ENCODE measurements around the gene DCAF15.
"Not testable (repeated sequence)": the region's sequence is repeated elsewhere in the genome, so short reads cannot be mapped to it uniquely, and the experiment has no call there.

DCAF15 gene

GRCh38 chr19:13960863-13961784 lies 8.8 kb downstream of the DCAF15 start:
- no peak for DNase-seq

GRCh38 chr19:13961826-13962698 lies 9.8 kb downstream of the DCAF15 start:
- no peak for DNase-seq

GRCh38 chr19:13962699-13963602 lies 10.6 kb downstream of the DCAF15 start:
- no peak for DNase-seq

GRCh38 chr19:13963603-13964105 lies 11.3 kb downstream of the DCAF15 start:
- DNase-seq, result no peak

GRCh38 chr19:13964776-13965175 lies 12.5 kb downstream of the DCAF15 start:
- no peak for DNase-seq

GRCh38 chr19:13965377-13965896 lies 13.1 kb downstream of the DCAF15 start:
- DNase-seq, result no peak

GRCh38 chr19:13965926-13966683 lies 13.8 kb downstream of the DCAF15 start:
- DNase-seq, result no peak

GRCh38 chr19:13966684-13967128 lies 14.4 kb downstream of the DCAF15 start:
- DNase-seq, result no peak

- DNase-seq, result not testable (repeated sequence)
Observed at GRCh38 chr19:13967206-13967605, 14.9 kb downstream of the DCAF15 start.

- no peak for DNase-seq
Observed at GRCh38 chr19:13968383-13968935, 16.1 kb downstream of the DCAF15 start.

GRCh38 chr19:13968999-13969398 lies 16.7 kb downstream of the DCAF15 start:
- DNase-seq, result no peak

- no peak for DNase-seq
Observed at GRCh38 chr19:13969897-13970296, 17.6 kb downstream of the DCAF15 start.

- not testable (repeated sequence) for DNase-seq
Observed at GRCh38 chr19:13971868-13972267, 19.6 kb downstream of the DCAF15 start.

GRCh38 chr19:13972368-13973155 lies 20.3 kb downstream of the DCAF15 start:
- no peak for DNase-seq

GRCh38 chr19:13973479-13973878 lies 21.2 kb downstream of the DCAF15 start:
- not testable (repeated sequence) for DNase-seq

- DNase-seq, result no peak
Observed at GRCh38 chr19:13974073-13974472, 21.8 kb downstream of the DCAF15 start.

- DNase-seq, result no peak
Observed at GRCh38 chr19:13975870-13976269, 23.6 kb downstream of the DCAF15 start.

GRCh38 chr19:13976446-13976845 lies 24.1 kb downstream of the DCAF15 start:
- DNase-seq, result no peak

GRCh38 chr19:13977803-13978202 lies 25.5 kb downstream of the DCAF15 start:
- no peak for DNase-seq
